ENCODE measurements around the gene MRPS18C. TPM values are rescaled to one million over a fixed set of nuclear protein-coding genes. Genes with fewer than 3 reads are reported as not detected.
A peak's percentile ranks its signal among the peaks of the same experiment; 100 is the strongest.

Gene MRPS18C
- polyA plus RNA-seq, 3 donors: 13.6 to 70.5 (median 42.4) TPM

DNA sequence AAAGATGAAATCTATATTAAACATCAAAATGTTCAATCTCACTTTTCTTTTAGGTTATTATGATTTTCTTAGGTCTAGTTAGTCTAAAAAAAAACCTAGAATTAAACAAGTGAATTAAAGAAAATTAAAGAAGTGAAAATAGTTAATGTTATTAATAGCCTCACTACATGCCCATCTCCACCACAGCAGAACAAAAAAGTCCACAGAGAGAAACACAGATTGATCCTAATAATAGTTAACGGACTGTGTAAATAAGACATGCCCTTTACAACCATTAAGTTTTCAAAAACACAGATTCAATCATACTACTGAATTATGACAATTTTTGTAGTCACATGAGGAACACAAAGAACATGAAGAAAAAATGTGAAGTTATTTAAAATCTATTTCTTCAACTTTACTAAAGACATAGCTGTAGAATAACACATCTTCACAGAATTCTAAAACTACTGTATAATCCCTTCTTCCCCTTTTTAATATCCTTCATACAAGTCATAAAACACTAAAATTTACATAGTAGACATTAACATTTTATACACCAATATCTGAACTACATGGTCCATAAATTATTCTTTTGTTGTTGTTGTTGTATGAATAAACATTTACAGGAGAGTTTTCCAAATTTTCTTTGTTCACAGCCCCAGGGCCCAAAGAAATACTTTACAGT is 15.6 kb upstream of the MRPS18C start:
- Histone ChIP-seq H4K20me1 (ENCODE audit: insufficient read depth, low read length) (no peaks in the 10 kb centered on the region), H3K4me2 (replicated peaks; ENCODE audit: extremely low read depth, low read length, poor library complexity, severe bottlenecking) (no peak overlapping the region), H3K9ac (ENCODE audit: insufficient read depth, low read length, poor library complexity, severe bottlenecking) (no peak overlapping the region), H2AFZ (ENCODE audit: insufficient read depth, low read depth, low read length, poor library complexity, severe bottlenecking) (no peak overlapping the region), H3K4me1 (ENCODE audit: control insufficient read depth in 1 of 2, insufficient read depth in 2 of 2, low read length in 2 of 2) (no peaks in the 10 kb centered on the region), H3K36me3 (replicated peaks in 1 of 2; ENCODE audit: control insufficient read depth in 1 of 2, insufficient read depth in 2 of 2, low read length in 2 of 2) (peaks cover 74 to 92% of the 10 kb centered on the region in 2 donors), H3K27me3 (ENCODE audit: control insufficient read depth in 2 of 2, insufficient read depth in 2 of 2, low read length in 2 of 2) (no peaks in the 10 kb centered on the region), H3K4me3 (replicated peaks in 1 of 3; ENCODE audit: low read depth in 2 of 3, low read length in 3 of 3) (no peak overlapping the region), H3K9me3 (replicated peaks in 1 of 2; ENCODE audit: control insufficient read depth in 1 of 2, insufficient read depth in 1 of 2, low read length in 2 of 2) (no peaks in the 10 kb centered on the region), H3K79me2 (ENCODE audit: insufficient read depth, low read length) (no peaks in the 10 kb centered on the region), H3K27ac (ENCODE audit: low read depth in 1 of 2, low read length in 2 of 2) (no peak overlapping the region)
- no CpG with 5 or more reads among the region's 1 CpG for WGBS (ENCODE audit: insufficient coverage)
- Mint-ChIP-seq H3K4me1 (no peaks in the 10 kb centered on the region), H3K9me3 (no peaks in the 10 kb centered on the region), H3K4me3 (no peak overlapping the region), H3K27ac (peak overlapping the region in 2 of 7 donors; percentile 28 to 35), H3K36me3 (peaks cover 69 to 79% of the 10 kb centered on the region in 2 donors), H3K27me3 (ENCODE audit: low read depth in 3 of 3) (no peaks in the 10 kb centered on the region)
- DNase-seq: no peak
- TF ChIP-seq, protein P1, sequence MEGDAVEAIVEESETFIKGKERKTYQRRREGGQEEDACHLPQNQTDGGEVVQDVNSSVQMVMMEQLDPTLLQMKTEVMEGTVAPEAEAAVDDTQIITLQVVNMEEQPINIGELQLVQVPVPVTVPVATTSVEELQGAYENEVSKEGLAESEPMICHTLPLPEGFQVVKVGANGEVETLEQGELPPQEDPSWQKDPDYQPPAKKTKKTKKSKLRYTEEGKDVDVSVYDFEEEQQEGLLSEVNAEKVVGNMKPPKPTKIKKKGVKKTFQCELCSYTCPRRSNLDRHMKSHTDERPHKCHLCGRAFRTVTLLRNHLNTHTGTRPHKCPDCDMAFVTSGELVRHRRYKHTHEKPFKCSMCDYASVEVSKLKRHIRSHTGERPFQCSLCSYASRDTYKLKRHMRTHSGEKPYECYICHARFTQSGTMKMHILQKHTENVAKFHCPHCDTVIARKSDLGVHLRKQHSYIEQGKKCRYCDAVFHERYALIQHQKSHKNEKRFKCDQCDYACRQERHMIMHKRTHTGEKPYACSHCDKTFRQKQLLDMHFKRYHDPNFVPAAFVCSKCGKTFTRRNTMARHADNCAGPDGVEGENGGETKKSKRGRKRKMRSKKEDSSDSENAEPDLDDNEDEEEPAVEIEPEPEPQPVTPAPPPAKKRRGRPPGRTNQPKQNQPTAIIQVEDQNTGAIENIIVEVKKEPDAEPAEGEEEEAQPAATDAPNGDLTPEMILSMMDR (IDR thresholded peaks at IDR 0.05): no peak
- intact Hi-C loops (cut with micrococcal nuclease): no loop called here

DNA sequence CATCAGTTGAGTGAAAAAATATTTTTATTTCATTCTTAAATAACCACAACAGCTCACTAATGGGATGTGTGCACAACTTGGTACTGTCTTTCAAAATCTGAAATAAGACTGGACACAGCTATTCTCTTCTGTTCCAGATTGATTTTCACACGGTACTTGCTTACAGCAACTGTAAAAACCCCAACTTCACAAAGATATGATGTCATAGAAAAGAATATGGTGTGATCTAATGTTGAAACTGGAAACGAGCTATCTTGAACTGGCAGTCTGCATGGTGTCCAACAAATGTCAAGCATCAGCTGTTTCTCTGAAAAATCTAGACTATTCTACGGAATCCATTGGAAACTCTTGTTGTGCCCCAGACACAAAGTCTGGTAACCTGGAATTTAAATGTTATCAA is 15.0 kb upstream of the MRPS18C start:
- Mint-ChIP-seq H3K4me1 (no peaks in the 10 kb centered on the region), H3K36me3 (peaks cover 65 to 75% of the 10 kb centered on the region in 2 donors), H3K27me3 (ENCODE audit: low read depth in 3 of 3) (no peaks in the 10 kb centered on the region), H3K4me3 (no peak overlapping the region), H3K27ac (no peak overlapping the region), H3K9me3 (no peaks in the 10 kb centered on the region)
- no peaks in the 10 kb centered on the region for H3K4me1 ChIP-seq (ENCODE audit: control insufficient read depth in 1 of 2, insufficient read depth in 2 of 2, low read length in 2 of 2)
- no peak overlapping the region for H3K27ac ChIP-seq (ENCODE audit: low read depth in 1 of 2, low read length in 2 of 2)
- DNase-seq: no peak
- H3K4me3 ChIP-seq (replicated peaks in 1 of 3; ENCODE audit: low read depth in 2 of 3, low read length in 3 of 3): no peak overlapping the region
- no peaks in the 10 kb centered on the region for H3K9me3 ChIP-seq (replicated peaks in 1 of 2; ENCODE audit: control insufficient read depth in 1 of 2, insufficient read depth in 1 of 2, low read length in 2 of 2)
- TF ChIP-seq, protein P1 (IDR thresholded peaks at IDR 0.05): no peak
- 100% methylated on average over 2 of the region's 3 CpGs for WGBS (ENCODE audit: insufficient coverage)
- no peak overlapping the region for H3K4me2 ChIP-seq (replicated peaks; ENCODE audit: extremely low read depth, low read length, poor library complexity, severe bottlenecking)
- H4K20me1 ChIP-seq (ENCODE audit: insufficient read depth, low read length): no peaks in the 10 kb centered on the region
- intact Hi-C loops (cut with micrococcal nuclease): no loop called here
- no peaks in the 10 kb centered on the region for H3K27me3 ChIP-seq (ENCODE audit: control insufficient read depth in 2 of 2, insufficient read depth in 2 of 2, low read length in 2 of 2)
- no peak overlapping the region for H2AFZ ChIP-seq (ENCODE audit: insufficient read depth, low read depth, low read length, poor library complexity, severe bottlenecking)
- H3K79me2 ChIP-seq (ENCODE audit: insufficient read depth, low read length): no peaks in the 10 kb centered on the region
- H3K9ac ChIP-seq (ENCODE audit: insufficient read depth, low read length, poor library complexity, severe bottlenecking): no peak overlapping the region
- peaks cover 79 to 92% of the 10 kb centered on the region in 2 donors for H3K36me3 ChIP-seq (replicated peaks in 1 of 2; ENCODE audit: control insufficient read depth in 1 of 2, insufficient read depth in 2 of 2, low read length in 2 of 2)

All from CD14-positive monocyte (primary cell).